Vagina (tissue), 2 donors: ENCODE data around the gene MTMR3.

Source experiments
- POLR2A ChIP-seq, 2 donors: fragments of 450-650 bp; IDR thresholded peaks; one replicate each; pipeline ENCODE4 v1.6.1; 2017; ENCODE audit warnings: antibody characterized with exemption in 2 of 2, mild to moderate bottlenecking in 2 of 2, moderate library complexity in 2 of 2
- POLR2AphosphoS5 ChIP-seq, 2 donors: sonication (generic); formaldehyde crosslinking; IDR thresholded peaks; one replicate each; pipeline ENCODE4 v1.9.0; 2017; ENCODE audit warnings: antibody characterized with exemption in 2 of 2, mild to moderate bottlenecking in 2 of 2, low read depth in 1 of 2; ENCODE audit not compliant: insufficient read depth in 1 of 2
- TF ChIP-seq, protein P1 (sequence below), 3 experiments: fragments of 450-650 bp in 2 of 3; fragments of 200-600 bp in 1 of 3; sonication (generic) in 1 of 3; IDR thresholded peaks; one replicate each; pipeline ENCODE4 v1.5.1; 2017 to 2019; ENCODE audit warnings: antibody characterized with exemption in 3 of 3, mild to moderate bottlenecking in 2 of 3, moderate library complexity in 2 of 3

DNA sequence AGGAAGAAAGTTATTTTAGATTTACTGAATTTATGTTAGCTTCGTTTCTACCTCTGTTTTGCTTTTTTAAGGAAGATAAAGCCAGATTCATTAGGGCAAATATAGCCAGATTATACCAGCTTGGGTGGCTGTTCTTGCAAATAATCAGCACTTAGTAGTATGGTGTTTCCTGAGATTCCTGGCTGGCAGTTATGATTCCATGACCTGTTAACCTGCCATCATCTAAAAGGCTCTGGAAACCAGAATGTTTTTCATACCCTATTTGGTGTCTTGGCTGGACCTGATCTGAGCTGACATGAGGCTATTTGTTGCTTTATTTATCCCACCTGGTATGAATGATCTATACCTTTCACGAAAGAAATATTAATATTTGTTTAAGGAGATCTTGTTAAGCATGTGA, 114.5 kb downstream of the MTMR3 start:
- TF ChIP-seq, protein P1, sequence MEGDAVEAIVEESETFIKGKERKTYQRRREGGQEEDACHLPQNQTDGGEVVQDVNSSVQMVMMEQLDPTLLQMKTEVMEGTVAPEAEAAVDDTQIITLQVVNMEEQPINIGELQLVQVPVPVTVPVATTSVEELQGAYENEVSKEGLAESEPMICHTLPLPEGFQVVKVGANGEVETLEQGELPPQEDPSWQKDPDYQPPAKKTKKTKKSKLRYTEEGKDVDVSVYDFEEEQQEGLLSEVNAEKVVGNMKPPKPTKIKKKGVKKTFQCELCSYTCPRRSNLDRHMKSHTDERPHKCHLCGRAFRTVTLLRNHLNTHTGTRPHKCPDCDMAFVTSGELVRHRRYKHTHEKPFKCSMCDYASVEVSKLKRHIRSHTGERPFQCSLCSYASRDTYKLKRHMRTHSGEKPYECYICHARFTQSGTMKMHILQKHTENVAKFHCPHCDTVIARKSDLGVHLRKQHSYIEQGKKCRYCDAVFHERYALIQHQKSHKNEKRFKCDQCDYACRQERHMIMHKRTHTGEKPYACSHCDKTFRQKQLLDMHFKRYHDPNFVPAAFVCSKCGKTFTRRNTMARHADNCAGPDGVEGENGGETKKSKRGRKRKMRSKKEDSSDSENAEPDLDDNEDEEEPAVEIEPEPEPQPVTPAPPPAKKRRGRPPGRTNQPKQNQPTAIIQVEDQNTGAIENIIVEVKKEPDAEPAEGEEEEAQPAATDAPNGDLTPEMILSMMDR (IDR thresholded peaks at IDR 0.05) = no peak
- TF ChIP-seq POLR2AphosphoS5 (IDR thresholded peaks at IDR 0.05; ENCODE audit: insufficient read depth in 1 of 2, low read depth in 1 of 2) (no peak), POLR2A (IDR thresholded peaks at IDR 0.05) (no peak)
